Body of pancreas (tissue), 4 donors: ENCODE measurements around the gene HLA-DOB.

Experiments
- POLR2A ChIP-seq, 3 donors: fragments of 450-650 bp; IDR thresholded peaks; one replicate each; pipeline ENCODE4 v1.6.1; 2016; ENCODE audit warnings: antibody characterized with exemption in 3 of 3, mild to moderate bottlenecking in 2 of 3
- TF ChIP-seq, protein P1 (sequence below), 7 experiments: fragments of 450-650 bp in 4 of 7; fragments of 200-600 bp in 3 of 7; sonication (generic) in 3 of 7; IDR thresholded peaks; one replicate each; pipeline ENCODE4 v1.5.1; 2016 to 2019; ENCODE audit warnings: antibody characterized with exemption in 7 of 7

DNA sequence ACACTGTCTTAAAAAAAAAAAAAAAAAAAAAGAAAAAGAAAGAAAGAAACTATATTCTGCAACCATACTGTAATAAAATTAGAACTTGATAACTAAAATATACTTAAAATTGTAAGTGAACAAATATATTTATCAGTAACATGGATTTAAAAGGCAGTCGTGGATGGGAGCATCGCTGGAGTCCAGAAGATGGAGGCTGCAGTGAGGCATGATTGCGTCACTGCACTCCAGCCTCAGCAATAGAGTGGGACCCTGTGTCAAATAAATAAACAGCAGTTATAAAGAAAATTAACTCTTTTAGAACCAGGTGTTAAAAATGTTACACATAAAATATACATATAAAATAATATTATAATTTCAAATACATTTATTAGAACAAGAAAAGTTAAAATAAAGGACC, 45.9 kb upstream of the HLA-DOB start:
- TF ChIP-seq, protein P1, sequence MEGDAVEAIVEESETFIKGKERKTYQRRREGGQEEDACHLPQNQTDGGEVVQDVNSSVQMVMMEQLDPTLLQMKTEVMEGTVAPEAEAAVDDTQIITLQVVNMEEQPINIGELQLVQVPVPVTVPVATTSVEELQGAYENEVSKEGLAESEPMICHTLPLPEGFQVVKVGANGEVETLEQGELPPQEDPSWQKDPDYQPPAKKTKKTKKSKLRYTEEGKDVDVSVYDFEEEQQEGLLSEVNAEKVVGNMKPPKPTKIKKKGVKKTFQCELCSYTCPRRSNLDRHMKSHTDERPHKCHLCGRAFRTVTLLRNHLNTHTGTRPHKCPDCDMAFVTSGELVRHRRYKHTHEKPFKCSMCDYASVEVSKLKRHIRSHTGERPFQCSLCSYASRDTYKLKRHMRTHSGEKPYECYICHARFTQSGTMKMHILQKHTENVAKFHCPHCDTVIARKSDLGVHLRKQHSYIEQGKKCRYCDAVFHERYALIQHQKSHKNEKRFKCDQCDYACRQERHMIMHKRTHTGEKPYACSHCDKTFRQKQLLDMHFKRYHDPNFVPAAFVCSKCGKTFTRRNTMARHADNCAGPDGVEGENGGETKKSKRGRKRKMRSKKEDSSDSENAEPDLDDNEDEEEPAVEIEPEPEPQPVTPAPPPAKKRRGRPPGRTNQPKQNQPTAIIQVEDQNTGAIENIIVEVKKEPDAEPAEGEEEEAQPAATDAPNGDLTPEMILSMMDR (IDR thresholded peaks at IDR 0.05) = no peak
- TF ChIP-seq POLR2A (IDR thresholded peaks at IDR 0.05) = no peak
